Measurements from ENCODE around the gene MRPS23. TPM values are rescaled to one million over a fixed set of nuclear protein-coding genes. Genes with fewer than 3 reads are reported as not detected.

The MRPS23 gene
- total RNA-seq, 1 donor from 2014 or later: 43.2 TPM

DNA sequence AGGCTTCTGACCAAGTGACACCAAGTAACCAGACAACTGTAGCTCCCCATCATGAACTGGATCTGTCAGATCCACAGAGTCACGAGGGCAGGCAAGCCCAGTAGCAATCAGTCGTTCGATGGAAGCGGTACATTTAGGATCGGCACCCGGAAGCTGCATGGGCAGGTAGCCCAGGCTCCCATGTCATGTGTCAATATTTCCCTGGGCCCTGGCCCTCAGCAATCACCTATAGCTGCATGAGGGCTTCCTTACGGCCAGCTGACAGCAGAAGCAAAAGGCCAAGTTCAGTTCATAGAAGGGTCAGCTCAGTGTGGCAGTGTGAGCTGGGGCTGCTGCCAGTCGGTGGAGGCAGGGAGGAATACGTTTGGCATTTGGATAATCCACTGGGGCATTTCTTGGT is 31.8 kb downstream of the MRPS23 start:
- H3K27me3 ChIP-seq (ENCODE audit: control insufficient read depth, insufficient read depth, low read length): no peaks in the 10 kb centered on the region
- TF ChIP-seq, protein P1, sequence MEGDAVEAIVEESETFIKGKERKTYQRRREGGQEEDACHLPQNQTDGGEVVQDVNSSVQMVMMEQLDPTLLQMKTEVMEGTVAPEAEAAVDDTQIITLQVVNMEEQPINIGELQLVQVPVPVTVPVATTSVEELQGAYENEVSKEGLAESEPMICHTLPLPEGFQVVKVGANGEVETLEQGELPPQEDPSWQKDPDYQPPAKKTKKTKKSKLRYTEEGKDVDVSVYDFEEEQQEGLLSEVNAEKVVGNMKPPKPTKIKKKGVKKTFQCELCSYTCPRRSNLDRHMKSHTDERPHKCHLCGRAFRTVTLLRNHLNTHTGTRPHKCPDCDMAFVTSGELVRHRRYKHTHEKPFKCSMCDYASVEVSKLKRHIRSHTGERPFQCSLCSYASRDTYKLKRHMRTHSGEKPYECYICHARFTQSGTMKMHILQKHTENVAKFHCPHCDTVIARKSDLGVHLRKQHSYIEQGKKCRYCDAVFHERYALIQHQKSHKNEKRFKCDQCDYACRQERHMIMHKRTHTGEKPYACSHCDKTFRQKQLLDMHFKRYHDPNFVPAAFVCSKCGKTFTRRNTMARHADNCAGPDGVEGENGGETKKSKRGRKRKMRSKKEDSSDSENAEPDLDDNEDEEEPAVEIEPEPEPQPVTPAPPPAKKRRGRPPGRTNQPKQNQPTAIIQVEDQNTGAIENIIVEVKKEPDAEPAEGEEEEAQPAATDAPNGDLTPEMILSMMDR (IDR thresholded peaks at IDR 0.05; ENCODE audit: insufficient read depth, low read length, poor library complexity, severe bottlenecking): no peak
- DNase-seq (ENCODE audit: low read depth): no peak
- H3K4me3 ChIP-seq (ENCODE audit: low read depth, low read length): no peak overlapping the region
- H3K36me3 ChIP-seq (ENCODE audit: control insufficient read depth, insufficient read depth, low read length): no peaks in the 10 kb centered on the region

GRCh38 chr17:57817299-57817698 is 32.5 kb downstream of the MRPS23 start:
- no peak for DNase-seq (ENCODE audit: low read depth)
- Histone ChIP-seq H3K4me3 (ENCODE audit: low read depth, low read length) (no peak overlapping the region), H3K27me3 (ENCODE audit: control insufficient read depth, insufficient read depth, low read length) (no peaks in the 10 kb centered on the region), H3K36me3 (ENCODE audit: control insufficient read depth, insufficient read depth, low read length) (no peaks in the 10 kb centered on the region)
- TF ChIP-seq, protein P1 (IDR thresholded peaks at IDR 0.05; ENCODE audit: insufficient read depth, low read length, poor library complexity, severe bottlenecking): no peak

- no peak for DNase-seq (ENCODE audit: low read depth)
- Histone ChIP-seq H3K36me3 (ENCODE audit: control insufficient read depth, insufficient read depth, low read length) (no peaks in the 10 kb centered on the region), H3K27me3 (ENCODE audit: control insufficient read depth, insufficient read depth, low read length) (no peaks in the 10 kb centered on the region), H3K4me3 (ENCODE audit: low read depth, low read length) (no peak overlapping the region)
- TF ChIP-seq, protein P1 (IDR thresholded peaks at IDR 0.05; ENCODE audit: insufficient read depth, low read length, poor library complexity, severe bottlenecking): no peak
Observed at GRCh38 chr17:57814421-57814820, 35.4 kb downstream of the MRPS23 start.

DNA sequence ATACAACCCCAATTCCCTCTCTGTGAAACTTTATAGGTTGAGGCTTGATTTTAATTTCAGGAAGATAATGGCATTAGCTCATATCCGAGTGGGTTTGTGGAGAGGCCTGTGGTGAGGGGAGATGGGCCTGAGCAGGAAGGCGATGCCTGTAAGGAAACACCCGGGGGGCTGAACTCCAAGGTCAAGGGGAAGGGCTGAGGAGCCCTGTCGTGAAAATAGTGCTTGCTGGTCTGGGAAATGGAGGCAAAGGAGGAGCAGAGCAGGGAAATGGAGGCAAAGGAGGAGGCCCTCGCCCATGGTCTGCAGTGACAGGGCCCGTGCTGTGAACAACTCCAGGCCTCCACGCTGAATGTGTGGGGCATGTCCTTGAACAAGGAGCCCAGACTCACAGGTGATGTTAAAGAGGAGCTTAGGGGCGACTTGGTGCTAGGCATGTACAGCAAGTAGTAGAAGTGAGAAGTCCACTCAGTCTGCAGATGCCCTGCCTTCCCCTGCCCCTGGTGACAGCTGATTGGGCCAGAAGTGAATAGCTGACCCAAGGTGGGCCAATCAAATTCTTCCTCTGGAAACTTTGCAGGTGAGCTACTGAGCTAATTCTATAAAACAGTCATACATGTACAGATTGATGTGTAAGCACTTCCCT is 38.1 kb downstream of the MRPS23 start:
- no peak for DNase-seq (ENCODE audit: low read depth)
- Histone ChIP-seq H3K27me3 (ENCODE audit: control insufficient read depth, insufficient read depth, low read length) (peaks cover 2% of the 10 kb centered on the region), H3K36me3 (ENCODE audit: control insufficient read depth, insufficient read depth, low read length) (no peaks in the 10 kb centered on the region), H3K4me3 (ENCODE audit: low read depth, low read length) (no peak overlapping the region)
- TF ChIP-seq, protein P1 (IDR thresholded peaks at IDR 0.05; ENCODE audit: insufficient read depth, low read length, poor library complexity, severe bottlenecking): no peak

- Histone ChIP-seq H3K4me3 (ENCODE audit: low read depth, low read length) (no peak overlapping the region), H3K36me3 (ENCODE audit: control insufficient read depth, insufficient read depth, low read length) (no peaks in the 10 kb centered on the region), H3K27me3 (ENCODE audit: control insufficient read depth, insufficient read depth, low read length) (peaks cover 2% of the 10 kb centered on the region)
- TF ChIP-seq, protein P1 (IDR thresholded peaks at IDR 0.05; ENCODE audit: insufficient read depth, low read length, poor library complexity, severe bottlenecking): no peak
- DNase-seq (ENCODE audit: low read depth): no peak
Observed at GRCh38 chr17:57810721-57811637, 38.9 kb downstream of the MRPS23 start.
